ENCODE data around the gene CNTNAP4. TPM values are rescaled to one million over a fixed set of nuclear protein-coding genes. Genes with fewer than 3 reads are reported as not detected.

The CNTNAP4 gene
- total and polyA plus RNA-seq, 4 donors, result 0.06 to 0.09 TPM; not detected in 2

DNA sequence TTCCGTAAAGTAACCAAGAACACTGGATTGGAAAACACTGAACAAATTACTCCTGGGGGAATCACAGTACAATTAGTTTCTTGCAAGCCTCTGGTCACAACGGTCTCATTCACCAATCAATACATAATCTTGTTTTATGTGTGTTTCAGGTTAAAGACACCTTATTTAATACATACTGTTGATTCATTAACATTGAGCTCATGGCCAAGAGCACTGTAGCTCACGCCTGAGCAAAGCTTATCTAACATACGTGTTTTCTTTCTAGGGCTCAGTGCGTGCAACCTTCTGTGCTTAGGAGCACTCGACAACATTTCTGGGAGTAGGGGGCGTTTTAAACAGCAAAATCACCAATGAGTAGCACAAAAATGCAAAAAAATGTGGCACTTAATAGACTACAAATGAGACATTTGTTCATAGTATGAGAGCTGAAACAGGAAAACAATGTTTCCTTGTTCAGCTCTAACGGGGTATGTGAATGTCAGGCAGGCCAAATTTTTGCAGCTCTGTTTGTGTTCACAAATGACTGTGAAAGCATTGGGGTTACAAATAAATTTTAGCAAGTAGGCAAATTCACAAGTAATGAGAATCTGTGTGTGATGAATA, 206.2 kb downstream of the CNTNAP4 start:
- peaks cover 0 to 29% (median 24%) of the 10 kb centered on the region in 4 donors for H3K4me1 ChIP-seq (ENCODE audit: control insufficient read depth in 4 of 4, insufficient read depth in 4 of 4, low read length in 3 of 4)

DNA sequence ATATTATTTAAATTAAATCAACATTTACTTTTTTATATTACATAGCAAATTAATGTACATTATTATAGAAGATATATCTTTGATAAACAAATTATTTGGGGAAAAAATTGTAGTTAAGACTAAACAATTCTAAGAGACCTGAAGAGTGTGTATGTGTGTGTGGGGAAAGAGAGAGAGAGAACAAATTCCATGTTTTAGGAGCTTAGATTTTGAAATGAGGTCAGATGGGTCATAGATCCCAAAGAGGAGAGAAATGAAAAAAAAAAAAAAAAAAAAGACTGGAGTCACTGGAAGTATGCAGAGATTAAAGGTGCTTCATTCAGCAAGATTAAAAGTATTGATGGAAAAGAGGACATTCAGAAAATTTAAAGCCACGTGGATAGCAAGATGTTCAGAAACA, 206.8 kb downstream of the CNTNAP4 start:
- 42% methylated on average over 1 of the region's 1 CpG for WGBS
- H3K4me3 ChIP-seq (ENCODE audit: low read depth in 1 of 3, low read length in 3 of 3), result no peak overlapping the region
- no peaks in the 10 kb centered on the region for H3K9me3 ChIP-seq (ENCODE audit: control insufficient read depth in 4 of 4, low read length in 3 of 4)
- TF ChIP-seq HNF4A (conservative IDR thresholded peaks at IDR 0.05) (peak in 1 of 2 donors; percentile 59), SP1 (IDR thresholded peaks at IDR 0.05) (no peak)
- no peaks in the 10 kb centered on the region for H3K27me3 ChIP-seq (ENCODE audit: control insufficient read depth in 4 of 4, insufficient read depth in 4 of 4, low read length in 3 of 4)
- DNase-seq (ENCODE audit: low spot score), result no peak
- no peak overlapping the region for H3K9ac ChIP-seq (ENCODE audit: low read depth in 1 of 2, low read length in 2 of 2)
- H3K36me3 ChIP-seq (ENCODE audit: control insufficient read depth in 4 of 4, insufficient read depth in 3 of 4, low read depth in 1 of 4, low read length in 3 of 4), result no peaks in the 10 kb centered on the region
- H3K4me1 ChIP-seq (ENCODE audit: control insufficient read depth in 4 of 4, insufficient read depth in 4 of 4, low read length in 3 of 4), result peaks cover 0 to 30% (median 24%) of the 10 kb centered on the region in 4 donors
- no peak overlapping the region for H3K27ac ChIP-seq (ENCODE audit: low read depth in 1 of 2, low read length in 2 of 2)

More for the DNA sequence above, 206.2 kb downstream of the CNTNAP4 start:
- Histone ChIP-seq H3K27ac (ENCODE audit: low read depth in 1 of 2, low read length in 2 of 2) (no peak overlapping the region), H3K9ac (ENCODE audit: low read depth in 1 of 2, low read length in 2 of 2) (no peak overlapping the region), H3K9me3 (ENCODE audit: control insufficient read depth in 4 of 4, low read length in 3 of 4) (no peaks in the 10 kb centered on the region), H3K36me3 (ENCODE audit: control insufficient read depth in 4 of 4, insufficient read depth in 3 of 4, low read depth in 1 of 4, low read length in 3 of 4) (no peaks in the 10 kb centered on the region), H3K27me3 (ENCODE audit: control insufficient read depth in 4 of 4, insufficient read depth in 4 of 4, low read length in 3 of 4) (no peaks in the 10 kb centered on the region), H3K4me3 (ENCODE audit: low read depth in 1 of 3, low read length in 3 of 3) (no peak overlapping the region)
- no peak for DNase-seq (ENCODE audit: low spot score)
- 80% methylated on average over 8 of the region's 8 CpGs for WGBS
- TF ChIP-seq TAF1 (conservative IDR thresholded peaks at IDR 0.05), result no peak
- TF ChIP-seq, protein P1, sequence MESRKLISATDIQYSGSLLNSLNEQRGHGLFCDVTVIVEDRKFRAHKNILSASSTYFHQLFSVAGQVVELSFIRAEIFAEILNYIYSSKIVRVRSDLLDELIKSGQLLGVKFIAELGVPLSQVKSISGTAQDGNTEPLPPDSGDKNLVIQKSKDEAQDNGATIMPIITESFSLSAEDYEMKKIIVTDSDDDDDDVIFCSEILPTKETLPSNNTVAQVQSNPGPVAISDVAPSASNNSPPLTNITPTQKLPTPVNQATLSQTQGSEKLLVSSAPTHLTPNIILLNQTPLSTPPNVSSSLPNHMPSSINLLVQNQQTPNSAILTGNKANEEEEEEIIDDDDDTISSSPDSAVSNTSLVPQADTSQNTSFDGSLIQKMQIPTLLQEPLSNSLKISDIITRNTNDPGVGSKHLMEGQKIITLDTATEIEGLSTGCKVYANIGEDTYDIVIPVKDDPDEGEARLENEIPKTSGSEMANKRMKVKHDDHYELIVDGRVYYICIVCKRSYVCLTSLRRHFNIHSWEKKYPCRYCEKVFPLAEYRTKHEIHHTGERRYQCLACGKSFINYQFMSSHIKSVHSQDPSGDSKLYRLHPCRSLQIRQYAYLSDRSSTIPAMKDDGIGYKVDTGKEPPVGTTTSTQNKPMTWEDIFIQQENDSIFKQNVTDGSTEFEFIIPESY (IDR thresholded peaks at IDR 0.05), result no peak
- TF ChIP-seq FOXA2 (IDR thresholded peaks at IDR 0.05), result no peak
- TF ChIP-seq EGR1 (IDR thresholded peaks at IDR 0.05; ENCODE audit: low read depth in 2 of 2), result no peak
- TF ChIP-seq GABPA (IDR thresholded peaks at IDR 0.05 in 1 of 2, conservative IDR thresholded peaks at IDR 0.05 in 1 of 2), result no peak
- no peak for TF ChIP-seq REST (IDR thresholded peaks at IDR 0.05)
- TF ChIP-seq HNF4A (conservative IDR thresholded peaks at IDR 0.05), result no peak
- TF ChIP-seq, protein P2, sequence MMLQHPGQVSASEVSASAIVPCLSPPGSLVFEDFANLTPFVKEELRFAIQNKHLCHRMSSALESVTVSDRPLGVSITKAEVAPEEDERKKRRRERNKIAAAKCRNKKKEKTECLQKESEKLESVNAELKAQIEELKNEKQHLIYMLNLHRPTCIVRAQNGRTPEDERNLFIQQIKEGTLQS (IDR thresholded peaks at IDR 0.05), result no peak
- TF ChIP-seq HNF4G (IDR thresholded peaks at IDR 0.05), result no peak
- TF ChIP-seq FOXA1 (IDR thresholded peaks at IDR 0.05), result no peak
- no peak for TF ChIP-seq RAD21 (IDR thresholded peaks at IDR 0.05)
- no peak for TF ChIP-seq YY1 (IDR thresholded peaks at IDR 0.05)
- TF ChIP-seq JUND (IDR thresholded peaks at IDR 0.05), result no peak
- no peak for TF ChIP-seq SP1 (IDR thresholded peaks at IDR 0.05)
- no peak for TF ChIP-seq NR2F2 (IDR thresholded peaks at IDR 0.05)
- no peak for TF ChIP-seq MAX (IDR thresholded peaks at IDR 0.05)

Measured in liver (tissue), 9 donors.